ENCODE results near the gene ENTREP3.
"Not testable (repeated sequence)": the region's sequence is repeated elsewhere in the genome, so short reads cannot be mapped to it uniquely, and the experiment has no call there.

- not testable (repeated sequence) for TF ChIP-seq CTCF (IDR thresholded peaks at IDR 0.05; ENCODE audit: extremely low read depth in 1 of 2, insufficient read depth in 1 of 2, low read depth in 1 of 2, low read length in 2 of 2); JUN (IDR thresholded peaks at IDR 0.05; ENCODE audit: borderline replicate concordance, insufficient read depth, insufficient read length, low read depth); POLR2AphosphoS5 (IDR thresholded peaks at IDR 0.05; ENCODE audit: insufficient read depth, low read depth, low read length)
Measured at GRCh38 chr1:155211381-155212050, 43.8 kb downstream of the ENTREP3 start.

Data from endothelial cell of umbilical vein (primary cell).